OCI-LY7 (cell line): ENCODE data around the gene SRI. TPM values are rescaled to one million over a fixed set of nuclear protein-coding genes. Genes with fewer than 3 reads are reported as not detected.

Source experiments
- BruUV-seq: library from RNA; stranded (reverse); fragments of 400-500 nt; replicated peaks from 2 replicates; lab custom pipeline; 2021; lab: Mats Ljungman, UMichigan
- CTCF ChIA-PET: fragments of 300-600 bp; sonication (Branson Sonifier 250); formaldehyde crosslinking; loops from one replicate; lab custom pipeline; 2022; ENCODE audit warnings: antibody characterized with exemption; ENCODE audit not compliant: unreplicated experiment; lab: Charles Lee
- POLR2A ChIA-PET: fragments of 300-600 bp; sonication (Branson Sonifier 250); formaldehyde crosslinking; loops from one replicate; lab custom pipeline; 2022; ENCODE audit warnings: antibody characterized with exemption; lab: Charles Lee
- DNase-seq: peaks from one replicate; pipeline ENCODE4 v3.0.0-alpha.2; 2015; ENCODE audit warnings: low spot score
- H2AFZ ChIP-seq: fragments of 200-600 bp; sonication (generic), shearing (Covaris generic); 2 replicates; pipeline ENCODE4 v1.6.1; 2014; ENCODE audit warnings: mild to moderate bottlenecking, antibody characterized with exemption, low read length, moderate library complexity
- H3K27ac ChIP-seq: fragments of 200-600 bp; sonication (generic); 2 replicates; pipeline ENCODE4 v1.5.1; 2014; ENCODE audit warnings: mixed run types, low read depth, mild to moderate bottlenecking, moderate library complexity, low read length, inconsistent platforms; ENCODE audit not compliant: poor library complexity, severe bottlenecking
- H3K36me3 ChIP-seq: fragments of 200-600 bp; sonication (generic); 2 replicates; pipeline ENCODE4 v1.6.1; 2014; ENCODE audit warnings: mild to moderate bottlenecking, antibody characterized with exemption, low read length, moderate library complexity, mixed read lengths; ENCODE audit not compliant: insufficient read depth
- H3K4me1 ChIP-seq: fragments of 200-600 bp; sonication (generic); 2 replicates; pipeline ENCODE4 v1.5.1; 2014; ENCODE audit warnings: mild to moderate bottlenecking, low read length; ENCODE audit not compliant: insufficient read depth, poor library complexity, severe bottlenecking
- H3K4me2 ChIP-seq: fragments of 200-600 bp; sonication (generic); 2 replicates; pipeline ENCODE4 v1.6.1; 2014; ENCODE audit warnings: mild to moderate bottlenecking, low read length
- H3K4me3 ChIP-seq: fragments of 200-600 bp; sonication (generic); 2 replicates; pipeline ENCODE4 v1.5.1; 2014; ENCODE audit warnings: mild to moderate bottlenecking, low read depth, low read length; ENCODE audit not compliant: poor library complexity, severe bottlenecking
- H3K79me2 ChIP-seq: fragments of 200-600 bp; sonication (generic); 2 replicates; pipeline ENCODE4 v1.6.1; 2016; ENCODE audit warnings: low read depth, mild to moderate bottlenecking, low read length, moderate library complexity, mixed read lengths; ENCODE audit not compliant: insufficient read depth
- H3K9me2 ChIP-seq: fragments of 200-600 bp; sonication (generic); 2 replicates; pipeline ENCODE4 v1.6.1; 2016; ENCODE audit warnings: mild to moderate bottlenecking, low read length, mixed read lengths; ENCODE audit not compliant: insufficient read depth
- H3K9me3 ChIP-seq: fragments of 200-600 bp; sonication (generic); 2 replicates; pipeline ENCODE4 v1.6.1; 2014; ENCODE audit warnings: mild to moderate bottlenecking, mixed run types, low read length, mixed read lengths
- H4K20me1 ChIP-seq: fragments of 200-600 bp; sonication (generic); 2 replicates; pipeline ENCODE4 v1.6.1; 2014; ENCODE audit warnings: mild to moderate bottlenecking, antibody characterized with exemption, low read length, moderate library complexity, mixed read lengths; ENCODE audit not compliant: insufficient read depth
- CTCF ChIP-seq: fragments of 200-600 bp; sonication (generic); conservative IDR thresholded peaks from 2 replicates; pipeline ENCODE4 v1.5.1; 2014; ENCODE audit warnings: mild to moderate bottlenecking, antibody characterized with exemption, low read length, moderate library complexity, mixed read lengths
- EZH2phosphoT487 ChIP-seq: fragments of 200-600 bp; sonication (generic); IDR thresholded peaks from 2 replicates; pipeline ENCODE4 v1.6.1; 2018; ENCODE audit warnings: low read depth, borderline replicate concordance, mild to moderate bottlenecking, mixed run types, antibody characterized with exemption, low read length, moderate library complexity, mixed read lengths
- intact Hi-C: fragments of 100-400 bp; cut with micrococcal nuclease; formaldehyde crosslinking; loops from one replicate; pipeline ENCODE4 v1.10.0; 2022; ENCODE audit not compliant: unreplicated experiment
- total RNA-seq, 2 experiments: library from RNA; depleted of rRNA in 1 of 2; stranded (reverse); fragments of >200 nt in 1 of 2; shearing (Covaris generic) in 1 of 2; gene quantifications; 2 replicates each; pipeline ENCODE4 v1.2.3, GENCODE V29; 2014 to 2022

SRI gene
- total RNA-seq, 2 experiments from 2014 or later = 61.7 to 140 TPM

GRCh38 chr7:88223265-88223664, 3.4 kb upstream of the SRI start:
- TF ChIP-seq EZH2phosphoT487 (no peak), CTCF (no peak)
- no peak overlapping the region for H3K4me2 ChIP-seq
- H3K27ac ChIP-seq = no peak overlapping the region
- H2AFZ ChIP-seq = no peak overlapping the region
- H3K36me3 ChIP-seq = no peaks in the 10 kb centered on the region
- peaks cover 9% of the 10 kb centered on the region for H3K4me1 ChIP-seq
- intact Hi-C loops = no loop called here
- CTCF ChIA-PET = no interaction called here
- POLR2A ChIA-PET = no interaction called here
- BruUV-seq = no TSS peak
- peaks cover 3% of the 10 kb centered on the region; the same call in 1 of the 2 replicates for H4K20me1 ChIP-seq
- peaks cover 15% of the 10 kb centered on the region; the same call in 1 of the 2 replicates for H3K79me2 ChIP-seq
- no peaks in the 10 kb centered on the region for H3K9me3 ChIP-seq
- no peak for DNase-seq
- no peak overlapping the region for H3K4me3 ChIP-seq
- no peaks in the 10 kb centered on the region for H3K9me2 ChIP-seq

DNA sequence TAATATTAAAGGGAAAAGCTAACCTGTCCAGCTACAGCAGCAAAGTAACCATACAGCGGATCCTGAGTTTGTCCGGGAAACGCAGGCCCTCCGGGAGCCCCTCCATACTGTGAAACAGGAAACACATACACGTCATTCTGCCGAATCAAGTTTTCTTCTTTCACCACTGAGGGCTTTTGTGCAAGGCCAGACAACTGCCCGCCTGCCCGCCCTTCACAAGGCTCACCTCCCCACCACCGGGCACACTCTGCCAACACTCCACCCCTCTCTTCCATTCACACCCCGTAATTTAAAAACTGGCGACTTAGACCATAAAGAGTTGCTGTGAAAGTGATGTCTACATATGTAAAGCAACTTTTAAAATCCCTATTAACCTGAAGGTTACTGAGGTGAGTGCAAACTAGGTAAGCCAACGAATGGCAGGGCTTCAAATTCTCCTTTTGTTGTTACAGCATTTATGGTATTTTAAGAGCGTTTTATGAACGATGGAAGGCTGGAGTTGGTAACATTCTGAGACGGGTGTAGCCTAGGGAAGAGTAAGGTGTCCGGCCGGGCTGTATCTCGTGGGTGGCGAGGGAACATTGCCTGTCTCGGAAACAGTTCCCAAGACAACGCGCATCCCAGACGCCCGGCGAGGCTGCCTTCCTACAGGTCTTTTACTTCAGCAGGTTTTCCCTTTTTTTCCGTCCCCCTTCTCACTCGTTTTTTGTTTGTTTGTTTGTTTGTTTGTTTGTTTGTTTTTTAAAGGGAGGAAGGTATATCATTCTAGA, 817 bp downstream of the SRI start:
- Histone ChIP-seq H3K9me2 (no peaks in the 10 kb centered on the region), H3K4me1 (peaks cover 20% of the 10 kb centered on the region), H3K36me3 (peaks cover 35% of the 10 kb centered on the region), H2AFZ (peak overlapping the region; percentile 41; the same call in 1 of the 2 replicates), H3K79me2 (peaks cover 30% of the 10 kb centered on the region; the same call in 1 of the 2 replicates), H3K4me2 (peak overlapping the region; percentile 81), H3K4me3 (peak overlapping the region; percentile 82), H3K9me3 (no peaks in the 10 kb centered on the region), H4K20me1 (peaks cover 3% of the 10 kb centered on the region; the same call in 1 of the 2 replicates), H3K27ac (peak overlapping the region; percentile 63)
- TF ChIP-seq CTCF (no peak), EZH2phosphoT487 (no peak)
- BruUV-seq = TSS peak; percentile 92
- CTCF ChIA-PET = interaction anchor here (1.1 kb wide), 1 partner anchor 285 kb away, joined by 4 read pairs; the partner anchor contains the start of gene ADAM22
- intact Hi-C loops = loop anchor here (2.0 to 10.0 kb wide), 4 partner anchors 287 to 1062 kb away; partner anchors contain the start of genes ABCB4, ADAM22, DBF4 and SLC25A40
- DNase-seq = peak; percentile 62
- POLR2A ChIA-PET = interaction anchor here (0.7 to 2.8 kb wide), 2 partner anchors 12 to 739 kb away, joined by 4 to 21 read pairs; no protein-coding TSS in a partner anchor
